Stimulated activated CD8-positive, alpha-beta memory T cell treated with anti-CD3 and anti-CD28 coated beads, Interleukin-7, amount 100 ng/mL, for 24 hours (primary cell): ENCODE data around the gene DMD.
"Not testable (repeated sequence)": the region's sequence is repeated elsewhere in the genome, so short reads cannot be mapped to it uniquely, and the experiment has no call there.

ENCODE experiments used
- DNase-seq: peaks from one replicate; pipeline ENCODE4 v3.0.0-alpha.2; 2020; ENCODE audit warnings: low read depth

The DMD gene

DNA sequence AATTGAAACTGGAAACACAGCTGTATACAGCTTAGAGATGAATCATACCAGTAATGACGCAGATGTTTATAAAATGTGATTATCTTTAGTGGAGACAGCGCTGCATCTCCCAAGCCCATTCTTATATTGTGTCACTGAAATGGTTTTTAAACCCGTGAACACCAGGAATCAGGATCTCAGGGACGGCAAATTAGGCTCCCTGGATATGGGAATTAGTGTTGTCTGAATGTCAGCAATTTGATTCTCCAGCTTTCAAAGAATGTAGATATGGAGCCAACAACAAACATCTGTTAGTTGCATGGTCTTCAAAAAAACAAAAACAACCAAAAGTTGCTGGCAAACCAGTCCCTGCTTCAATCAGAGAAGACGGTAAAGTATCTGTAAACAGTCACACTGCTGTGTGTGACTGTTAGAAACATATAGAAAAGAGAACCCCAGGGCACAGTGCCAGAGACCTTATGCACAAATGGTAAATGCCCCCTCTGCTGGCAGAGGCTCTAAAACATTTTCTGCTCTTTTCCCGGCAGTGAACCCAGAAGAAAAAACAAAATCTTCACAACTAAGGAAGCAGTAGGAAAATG is 1787.7 kb downstream of the DMD start:
- DNase-seq: no peak

DNA sequence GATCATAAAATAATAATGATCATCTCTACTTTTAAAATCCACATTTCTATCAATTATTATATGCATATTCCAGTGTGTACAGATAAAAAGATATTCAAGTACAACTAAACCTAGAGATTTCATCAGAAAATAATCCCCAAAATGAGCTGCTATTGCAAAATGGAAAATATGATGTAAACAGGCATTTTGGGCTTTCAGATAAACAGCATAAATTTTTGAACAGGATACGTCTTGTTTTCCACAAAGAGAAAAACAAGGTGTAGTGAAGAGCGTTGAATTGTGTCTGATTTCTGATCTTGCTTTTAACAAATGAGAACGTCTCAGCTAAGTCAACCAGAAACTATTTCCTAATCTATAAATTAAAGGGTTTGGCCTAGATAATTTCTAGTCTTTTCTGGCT is 1789.9 kb downstream of the DMD start:
- DNase-seq: no peak

DNA sequence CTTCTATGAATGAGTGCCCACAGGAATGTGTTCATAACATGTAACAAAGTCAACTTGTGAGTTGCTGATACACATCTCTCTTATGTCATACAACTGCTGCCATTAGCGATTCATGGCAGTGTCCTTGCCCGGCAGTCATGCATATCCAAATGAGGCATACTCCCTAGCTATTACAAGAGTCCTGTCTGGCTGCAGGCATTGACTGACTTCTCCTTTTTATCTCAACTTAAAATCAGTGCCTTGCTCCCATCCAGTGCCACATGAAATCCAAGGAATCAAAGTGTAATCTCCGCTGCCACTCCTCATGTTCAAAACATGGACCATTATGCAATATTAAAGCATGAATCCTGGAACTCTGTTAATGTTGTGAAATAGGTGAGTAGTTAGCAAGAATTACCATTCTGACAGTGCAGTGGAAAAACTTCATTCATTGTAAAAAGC is 1790.6 kb downstream of the DMD start:
- no peak for DNase-seq

DNA sequence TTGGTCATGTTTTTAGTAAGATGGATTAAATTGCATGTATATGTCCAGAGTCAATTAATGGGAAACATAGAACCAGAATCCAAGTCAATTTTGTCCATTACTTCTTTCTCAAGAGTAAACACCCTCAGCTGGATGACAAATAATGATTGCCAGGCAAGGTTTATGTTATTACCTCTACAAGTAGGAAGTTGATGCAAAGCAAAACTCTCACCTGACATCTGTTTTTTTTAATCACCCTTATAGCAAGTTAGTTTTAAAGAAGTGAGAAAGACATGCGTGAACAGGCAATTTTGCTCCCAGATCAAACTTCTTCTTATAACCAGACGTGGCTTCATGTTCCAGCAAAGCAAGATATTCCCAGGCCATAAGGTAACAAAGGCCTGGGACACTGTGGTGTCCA is 1791.0 kb downstream of the DMD start:
- DNase-seq: no peak

DNA sequence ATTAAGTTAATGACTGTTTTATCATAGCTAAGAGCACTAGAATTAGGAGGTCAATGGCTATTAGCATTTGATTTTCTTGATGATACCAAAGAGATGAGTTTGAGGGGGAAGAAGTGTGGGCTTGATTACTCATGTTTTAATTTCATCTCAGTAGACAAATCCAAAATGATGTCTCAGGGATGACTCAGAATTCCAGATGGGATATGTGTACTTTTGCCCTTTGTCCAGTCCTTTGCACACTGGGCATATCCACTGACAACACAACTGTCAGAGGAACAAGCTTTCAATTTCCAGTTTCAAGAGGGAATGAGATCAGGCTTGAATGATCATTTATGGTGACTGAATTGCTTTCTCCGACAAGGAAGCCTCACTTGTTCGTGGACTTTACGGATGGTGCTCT is 1814.2 kb downstream of the DMD start:
- no peak for DNase-seq

DNA sequence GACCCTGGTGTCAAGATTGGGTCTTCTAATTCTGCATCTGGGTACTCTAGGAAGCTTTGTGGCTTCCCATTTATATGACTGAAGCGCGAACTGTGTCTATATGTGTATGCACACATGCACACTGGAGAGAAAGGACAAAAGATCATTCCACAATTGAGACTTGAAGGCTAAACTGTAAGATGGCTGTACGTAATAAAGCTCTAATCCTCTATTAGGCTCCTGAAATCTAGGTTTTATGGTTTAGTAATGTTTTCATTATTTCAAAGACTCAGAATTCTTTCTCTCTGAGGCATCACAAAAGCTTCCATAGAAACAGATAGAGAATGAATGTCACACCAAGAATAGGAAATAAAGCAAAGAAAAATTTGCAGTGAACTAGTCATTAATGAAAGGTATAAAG is 1818.8 kb downstream of the DMD start:
- DNase-seq: no peak

DNA sequence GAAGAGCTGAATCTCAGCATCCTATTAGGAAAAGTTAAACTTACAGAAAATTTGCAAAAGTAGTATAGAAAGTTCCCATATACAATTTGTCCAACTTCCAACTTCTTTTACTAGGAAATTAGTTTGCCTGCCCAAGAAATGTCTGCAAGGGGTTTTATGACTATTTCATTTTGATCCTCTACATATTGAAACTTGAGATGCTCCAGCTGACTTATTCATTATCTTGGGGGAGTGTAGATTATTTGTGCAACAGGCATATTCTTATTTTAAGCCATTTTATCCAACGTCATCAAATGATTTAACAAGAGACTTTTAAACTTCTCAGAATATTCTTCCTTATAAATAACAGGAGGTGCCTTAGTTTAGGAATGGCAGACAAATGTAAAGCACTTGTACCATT is 1822.4 kb downstream of the DMD start:
- no peak for DNase-seq

DNA sequence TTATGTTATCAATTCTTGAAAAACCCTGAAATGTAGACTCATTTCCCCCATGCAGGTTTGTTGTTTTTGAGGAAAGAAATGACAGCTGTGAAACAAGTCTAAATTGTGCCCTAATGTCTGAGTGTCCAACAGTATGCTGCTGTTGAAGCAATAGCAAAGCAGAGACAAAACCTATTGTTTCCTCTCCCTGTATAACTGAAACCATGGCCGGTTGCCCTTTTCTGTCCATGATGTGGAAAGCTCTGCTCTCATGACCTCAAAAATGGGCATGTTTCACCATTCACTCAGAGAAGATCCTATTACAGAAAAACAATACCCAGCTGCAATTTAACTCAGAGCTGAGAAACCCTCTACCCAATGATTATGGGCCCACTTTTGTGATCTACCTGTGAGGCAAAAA is 1826.9 kb downstream of the DMD start:
- no peak for DNase-seq

DNA sequence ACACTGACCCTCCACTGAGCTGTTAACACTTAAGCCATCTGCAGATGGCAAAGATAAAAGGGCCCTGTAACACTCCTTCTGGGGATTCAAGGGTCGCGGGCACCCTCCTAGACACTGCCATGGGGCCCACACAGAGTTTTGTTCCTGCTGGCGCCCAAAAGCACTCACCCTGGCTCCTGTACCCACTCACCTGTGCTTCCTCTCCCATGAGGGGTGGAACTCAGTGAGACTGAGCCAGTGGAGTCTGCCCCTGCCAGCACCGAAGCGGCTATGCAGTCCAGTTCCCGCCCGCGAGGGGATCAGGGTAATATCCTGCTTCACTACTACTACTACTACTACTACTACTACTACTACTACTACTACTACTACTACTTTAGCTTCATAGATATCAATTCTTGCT is 1827.4 kb downstream of the DMD start:
- no peak for DNase-seq

DNA sequence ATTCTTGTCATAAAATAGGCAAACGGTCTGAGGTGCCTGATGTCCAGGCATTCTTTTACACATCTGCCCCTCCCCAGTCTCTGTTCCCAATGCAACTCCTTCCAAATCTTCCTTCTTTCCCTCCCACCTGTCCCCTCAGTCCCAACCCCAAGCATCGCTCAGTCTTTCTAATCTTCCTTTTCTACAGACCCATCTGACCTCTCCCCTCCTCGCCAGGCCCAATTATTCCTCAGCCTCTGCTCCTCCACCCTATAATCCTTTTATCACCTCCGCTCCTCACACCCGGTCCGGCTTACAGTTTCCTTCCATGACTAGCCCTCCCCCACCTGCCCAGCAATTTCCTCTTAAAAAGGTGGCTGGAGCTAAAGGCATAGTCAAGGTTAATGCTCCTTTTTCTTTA is 1832.4 kb downstream of the DMD start:
- DNase-seq: not testable (repeated sequence)

DNA sequence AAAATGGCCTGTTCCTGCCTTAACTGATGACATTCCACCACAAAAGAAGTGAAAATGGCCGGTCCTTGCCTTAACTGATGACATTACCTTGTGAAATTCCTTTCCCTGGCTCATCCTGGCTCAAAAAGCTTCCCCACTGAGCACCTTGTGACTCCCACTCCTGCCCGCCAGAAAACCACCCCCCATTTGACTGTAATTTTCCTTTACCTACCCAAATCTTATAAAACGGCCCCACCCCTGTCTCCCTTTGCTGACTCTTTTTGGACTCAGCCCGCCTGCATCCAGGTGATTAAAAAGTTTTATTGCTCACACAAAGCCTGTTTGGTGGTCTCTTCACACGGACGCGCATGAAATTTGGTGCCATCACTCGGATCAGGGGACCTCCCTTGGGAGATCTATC is 1833.5 kb downstream of the DMD start:
- DNase-seq: not testable (repeated sequence)

DNA sequence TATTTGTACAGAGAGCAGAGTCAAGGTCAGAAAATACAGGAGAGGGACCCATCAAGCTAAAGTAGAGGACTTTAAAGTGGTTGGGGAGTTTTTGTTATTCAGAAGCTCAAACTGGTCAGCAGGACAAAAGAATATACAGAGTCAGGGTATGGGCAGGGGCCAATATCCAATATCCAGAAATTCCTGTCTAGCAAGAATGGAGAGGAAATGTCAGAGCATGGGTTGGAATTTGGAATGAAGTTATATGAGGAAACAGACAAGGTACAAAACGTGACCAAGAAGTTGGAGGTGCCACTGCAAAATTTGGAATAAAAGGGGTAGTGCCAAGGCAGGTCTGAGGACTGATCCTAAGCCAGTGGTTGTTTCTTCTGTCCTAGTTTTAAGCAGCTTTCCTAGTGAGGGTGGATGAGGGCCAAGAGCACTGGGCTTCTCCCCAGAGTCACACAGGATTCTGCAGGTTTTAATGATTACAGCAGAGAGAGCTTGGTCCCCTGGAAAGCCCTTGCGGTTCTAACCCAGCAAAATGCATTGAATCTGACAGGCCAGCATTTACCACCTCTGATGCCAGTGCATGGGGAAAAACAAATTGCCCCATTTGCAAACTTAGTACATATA is 1834.8 kb downstream of the DMD start:
- DNase-seq: no peak

DNA sequence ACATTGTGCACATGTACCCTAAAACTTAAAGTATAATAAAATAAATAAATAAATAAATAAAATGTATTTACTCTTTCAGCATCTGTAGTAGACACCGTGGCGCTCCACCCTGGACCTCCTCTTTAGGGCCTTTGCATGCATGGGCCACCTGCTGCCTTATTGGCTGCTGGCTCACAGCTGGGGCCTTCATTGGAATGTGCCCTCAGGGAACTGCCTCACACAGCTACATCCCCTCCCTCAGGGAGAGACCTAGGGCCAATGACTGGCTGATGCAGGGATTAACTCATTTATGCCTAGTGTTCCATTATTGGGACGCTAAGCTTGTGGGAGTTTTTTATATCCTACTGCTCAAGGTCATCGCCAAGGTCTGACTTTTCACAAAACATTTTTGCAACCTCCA is 1836.6 kb downstream of the DMD start:
- DNase-seq: no peak

DNA sequence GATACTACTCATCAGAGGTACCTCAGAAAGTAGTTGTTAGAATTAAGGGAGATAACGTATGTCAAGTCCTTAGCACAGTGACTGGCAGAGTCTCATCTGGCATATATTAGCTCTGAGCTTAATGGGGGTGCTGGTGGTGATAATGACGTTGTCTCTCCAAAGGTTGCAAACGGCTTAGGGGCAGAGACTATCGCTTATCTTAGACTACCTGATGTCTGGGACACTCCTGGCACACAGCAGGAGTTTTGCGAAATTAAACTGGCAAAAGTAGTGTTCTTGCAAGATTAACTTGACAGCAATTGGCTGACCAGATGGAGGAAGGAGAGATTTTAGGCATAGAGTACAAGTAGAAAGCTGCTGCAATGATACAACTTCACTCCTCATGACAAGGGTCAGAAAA is 1839.4 kb downstream of the DMD start:
- no peak for DNase-seq

DNA sequence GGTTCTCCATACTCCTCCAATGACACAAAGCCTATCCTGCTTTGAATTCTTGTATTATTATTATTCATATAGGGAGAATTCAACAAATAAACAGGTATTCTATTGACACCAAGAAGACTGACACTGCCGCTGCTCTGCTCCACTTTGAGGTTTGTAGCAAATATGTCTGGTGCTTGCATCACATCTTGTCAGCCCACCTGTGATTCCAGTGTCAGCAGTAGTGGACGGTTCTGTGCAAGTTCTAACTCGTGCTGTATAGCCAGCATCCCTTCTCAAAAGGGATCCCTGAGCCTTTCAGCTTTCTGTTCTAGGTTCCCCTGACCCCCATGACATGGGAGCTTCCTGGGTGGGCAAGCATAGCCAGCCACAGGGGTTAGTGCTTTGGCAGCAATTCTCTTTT is 1843.5 kb downstream of the DMD start:
- DNase-seq: no peak

DNA sequence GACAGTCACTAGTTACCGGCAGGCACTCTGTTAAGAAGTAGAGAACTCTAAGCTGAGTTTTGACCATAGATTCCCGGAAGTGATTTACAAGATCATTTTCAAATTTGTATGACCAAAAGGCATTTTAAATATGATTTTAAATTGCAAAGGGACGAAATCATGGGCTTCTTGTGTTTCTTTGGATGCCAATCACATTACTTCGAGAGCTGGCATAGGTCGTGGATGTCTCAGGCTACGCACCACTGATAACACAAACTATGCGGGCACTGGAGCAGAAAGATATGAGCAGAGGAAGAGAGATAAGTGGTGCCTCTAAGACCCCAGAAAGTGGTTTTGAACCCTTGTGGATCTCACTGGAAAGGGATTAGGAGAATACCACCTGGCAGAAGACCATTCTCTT is 1845.3 kb downstream of the DMD start:
- DNase-seq: no peak

DNA sequence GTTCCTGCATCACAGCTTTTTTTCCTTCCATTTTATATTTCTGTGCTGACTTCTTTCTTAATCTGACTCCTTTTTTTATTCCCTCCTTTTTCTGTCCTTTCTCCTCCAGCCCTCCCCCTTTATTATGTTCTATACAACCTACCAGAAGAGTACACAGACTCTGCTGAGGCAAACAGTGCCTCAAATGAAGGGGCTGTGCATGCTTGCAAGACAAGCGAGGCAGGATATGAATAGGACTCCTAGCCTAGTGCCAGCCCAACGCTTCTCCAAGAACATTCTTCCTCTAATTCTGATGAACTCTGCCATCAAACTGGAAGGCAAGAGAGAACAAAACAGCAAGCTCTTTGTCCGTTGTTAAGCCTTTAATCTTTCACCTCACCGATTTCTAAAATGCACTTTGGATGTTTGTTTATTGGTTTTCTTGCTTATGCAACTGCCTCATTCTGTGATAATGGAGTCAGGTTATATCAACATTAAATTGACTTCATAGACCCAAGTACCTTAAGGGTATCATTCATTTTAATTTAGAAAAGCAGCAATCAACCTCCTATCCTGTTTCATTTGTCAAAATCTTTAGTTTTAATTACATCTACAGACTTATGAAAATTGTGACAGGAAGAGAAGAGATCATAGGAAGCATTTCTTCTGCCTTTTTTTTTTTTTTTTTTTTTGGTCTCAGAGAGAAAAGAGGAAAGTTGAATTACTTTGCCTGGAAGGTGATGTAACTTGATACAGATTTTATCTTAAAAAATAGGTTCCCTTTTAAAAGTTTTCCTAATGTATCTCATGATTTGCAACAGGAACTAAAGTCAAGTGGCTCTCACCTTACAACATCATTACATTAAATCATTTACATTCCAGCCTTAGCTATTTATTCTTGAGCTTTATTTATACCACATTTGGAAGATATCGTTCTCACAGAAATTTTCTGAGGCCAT is 1854.8 kb downstream of the DMD start:
- DNase-seq: no peak

DNA sequence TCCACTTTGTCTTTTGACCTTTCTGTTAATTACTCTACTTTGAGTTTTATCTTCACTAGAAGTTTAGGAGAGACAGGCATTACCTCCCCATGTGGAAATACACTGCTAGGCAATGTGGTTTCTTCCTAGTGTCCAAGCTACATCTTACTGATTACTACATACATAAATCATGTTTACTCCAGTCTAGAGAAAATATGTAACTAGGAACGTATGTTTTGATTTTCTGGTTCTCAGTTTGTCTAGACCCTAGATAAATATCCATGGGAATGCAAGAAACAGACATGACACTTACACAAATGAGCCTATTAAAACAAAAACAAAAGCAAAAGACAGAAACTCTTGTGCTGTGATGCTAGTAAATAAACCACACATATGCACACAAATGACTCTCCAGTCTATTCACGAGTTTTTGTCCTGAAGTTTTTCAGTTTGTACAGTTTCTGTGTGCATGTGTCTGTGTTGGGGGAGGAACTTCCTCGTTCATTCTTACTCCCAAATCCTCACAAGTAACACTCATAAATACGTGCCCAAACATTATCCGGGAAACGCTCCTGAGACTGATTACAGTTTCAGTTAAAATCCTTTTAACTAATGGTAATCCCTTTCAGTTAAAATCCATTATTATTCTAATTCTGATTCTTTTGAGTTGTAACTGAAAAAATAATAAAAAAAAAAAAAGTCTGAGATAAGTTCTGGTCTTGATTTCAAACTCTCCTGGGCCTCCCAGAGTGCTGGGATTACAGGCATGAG is 1856.0 kb downstream of the DMD start:
- DNase-seq: no peak

DNA sequence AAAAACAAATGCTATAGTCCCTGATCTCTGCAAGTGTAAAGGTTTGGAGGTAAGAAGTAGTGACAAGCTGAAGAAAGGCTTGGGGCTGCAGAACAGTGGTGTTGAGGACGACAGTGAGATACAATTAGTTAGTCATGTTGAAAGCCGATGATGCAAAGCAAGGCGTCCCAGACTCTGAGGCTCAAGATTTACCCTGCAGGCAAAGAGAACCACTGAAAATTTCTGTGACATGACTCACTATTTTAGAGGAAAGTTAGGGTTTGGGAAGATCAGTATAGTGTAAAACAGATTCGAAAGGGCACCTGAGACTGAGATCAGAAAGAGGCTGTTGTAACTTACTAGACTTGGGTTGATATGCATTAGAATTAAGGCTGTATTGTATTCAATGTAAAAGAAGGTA is 1858.3 kb downstream of the DMD start:
- DNase-seq: no peak

DNA sequence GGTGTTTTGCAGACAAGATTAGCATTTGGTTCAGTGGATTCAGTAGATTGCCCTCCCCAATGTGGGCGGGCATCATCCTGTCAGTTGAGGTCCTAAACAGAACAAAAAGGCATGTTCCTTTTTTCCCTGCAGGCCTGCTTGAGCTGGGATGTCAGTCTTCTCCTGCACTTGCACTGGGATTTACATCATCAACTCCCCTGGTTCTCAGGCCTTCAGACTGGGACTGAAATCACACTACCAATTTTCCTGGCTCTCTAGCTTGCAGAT is 1860.6 kb downstream of the DMD start:
- DNase-seq: no peak

DNA sequence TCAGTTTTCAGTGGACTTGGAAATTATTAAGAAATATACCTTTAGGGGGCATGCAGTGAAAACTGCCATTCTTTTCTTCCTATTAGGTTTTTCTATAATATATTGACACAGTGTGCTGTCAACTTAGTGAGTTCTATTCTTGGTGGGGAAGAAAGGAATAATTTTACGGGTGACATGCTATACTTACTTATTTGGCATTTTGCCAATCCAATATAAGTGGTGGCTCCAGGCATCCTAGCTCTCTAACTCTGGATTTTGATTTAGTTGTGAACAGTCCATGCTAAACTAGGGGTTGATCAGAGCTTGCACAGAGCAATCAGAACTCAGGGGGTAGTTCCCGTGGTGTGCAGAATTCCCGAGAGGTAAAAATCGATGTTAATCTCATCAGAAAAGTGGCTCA is 1861.8 kb downstream of the DMD start:
- no peak for DNase-seq

DNA sequence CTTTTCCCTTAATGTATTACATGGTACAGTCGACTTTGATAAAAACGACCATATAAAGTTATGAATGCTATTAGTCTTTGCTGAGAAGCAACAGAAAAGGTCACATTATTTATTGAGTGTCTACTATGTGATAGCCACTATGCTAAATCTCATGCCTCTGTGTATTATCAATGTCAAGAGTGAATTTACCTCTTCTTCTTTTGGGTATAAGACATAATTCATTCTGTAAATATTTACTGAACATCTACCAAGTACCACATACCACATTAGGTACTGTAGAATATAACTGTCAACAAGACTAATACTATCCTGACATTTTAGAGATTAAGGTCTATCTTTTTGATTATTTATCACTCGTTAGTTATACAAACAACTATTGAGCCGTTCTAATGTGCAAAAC is 1870.8 kb downstream of the DMD start:
- DNase-seq: no peak

DNA sequence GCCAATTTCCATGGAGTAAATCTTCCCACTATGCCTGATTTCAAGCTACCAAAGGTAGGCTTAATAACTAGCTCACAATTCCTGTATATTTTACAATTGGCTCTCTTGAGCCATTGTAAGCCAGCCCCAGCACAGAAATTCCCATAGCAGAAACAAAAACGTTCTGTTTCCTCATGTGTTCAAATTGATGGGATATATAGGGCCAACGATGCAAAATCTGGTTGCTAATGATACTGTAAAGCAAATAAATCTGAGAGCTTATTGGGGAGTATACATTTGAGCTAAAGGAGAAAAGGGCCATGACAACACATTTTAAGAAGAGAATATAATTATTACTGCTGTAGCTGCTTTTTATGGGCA is 1872.4 kb downstream of the DMD start:
- DNase-seq: no peak
